GM12872 (cell line): Measurements from ENCODE around the gene ELMOD3.

Experiments
- CTCF ChIP-seq: IDR thresholded peaks from 3 replicates; pipeline ENCODE4 v1.5.1; 2011; ENCODE audit warnings: low read depth, mild to moderate bottlenecking, low read length, moderate library complexity; ENCODE audit not compliant: insufficient read depth

The ELMOD3 gene

DNA sequence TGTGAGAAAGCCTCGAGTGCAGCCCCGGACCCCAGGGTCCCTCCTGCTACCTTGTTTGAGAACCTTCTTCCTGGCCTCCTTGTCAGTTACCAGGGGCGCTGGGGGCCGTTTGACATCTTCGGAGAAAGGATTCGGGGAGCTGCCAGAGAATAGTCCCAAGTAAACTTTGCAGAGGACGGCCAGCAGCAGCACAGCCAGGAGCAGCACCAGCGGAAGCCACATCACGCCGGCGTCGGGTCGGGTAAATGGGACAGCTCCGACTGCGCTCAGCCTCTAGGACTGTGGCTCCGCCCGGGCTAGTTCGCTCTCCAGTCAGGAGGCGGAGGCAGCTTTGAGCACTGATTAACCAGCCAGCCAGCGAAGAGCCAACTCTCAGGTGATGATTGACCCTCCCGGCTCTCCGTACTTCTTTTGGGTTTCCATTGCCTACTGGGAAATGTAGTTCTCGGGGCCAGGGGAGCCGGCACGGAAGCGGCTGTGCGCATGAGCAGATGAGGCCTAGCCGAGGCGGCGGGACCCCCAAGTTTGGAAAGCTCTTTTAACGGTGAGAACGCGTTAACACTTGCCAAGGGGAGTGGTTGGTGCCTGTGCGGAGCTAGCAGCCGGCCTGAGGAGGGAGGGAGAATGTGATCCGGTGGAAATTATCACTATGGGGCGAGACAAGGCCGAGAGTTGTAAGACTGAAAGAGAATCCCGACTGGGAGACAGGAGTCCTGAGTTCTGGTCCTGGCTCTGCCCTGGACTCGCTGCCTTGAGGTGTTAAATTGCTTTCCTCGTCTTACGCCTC, at the start of gene ELMOD3, which contains the start of gene RETSAT:
ELMOD3 (plus strand) TSS at position 484 of the 787 bp plus-strand sequence. CDS start 2,430 bp downstream, outside the sequence.
RETSAT (minus strand) TSS at position 243 of the 787 bp plus-strand sequence; CDS start at position 222, 21 bp downstream.
- TF ChIP-seq CTCF = no peak

- no peak for TF ChIP-seq CTCF
These were observed 47.1 kb upstream of the ELMOD3 start for GRCh38 chr2:85307527-85307897.

DNA sequence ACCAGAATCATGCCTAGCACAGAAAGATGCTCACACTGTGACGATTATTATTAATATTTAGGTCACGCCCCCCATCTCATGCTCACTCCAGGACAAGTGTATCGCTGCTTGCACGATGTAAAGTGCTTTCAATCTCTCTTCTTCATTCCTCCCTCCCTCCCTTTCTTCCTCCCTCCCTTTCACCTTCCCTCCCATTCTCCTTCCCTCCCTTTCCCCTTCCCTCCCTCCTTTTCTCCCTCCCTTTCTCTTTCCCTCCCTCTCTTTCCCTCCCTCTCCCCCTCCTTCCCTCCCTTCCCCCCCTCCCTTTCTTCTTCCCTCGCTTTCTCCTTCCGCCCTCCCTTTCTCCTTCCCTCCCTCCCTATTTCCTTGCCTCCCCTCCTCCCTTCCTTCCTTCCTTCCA, 46.4 kb upstream of the ELMOD3 start:
- no peak for TF ChIP-seq CTCF

GRCh38 chr2:85308896-85309555, 45.5 kb upstream of the ELMOD3 start:
- no peak for TF ChIP-seq CTCF

DNA sequence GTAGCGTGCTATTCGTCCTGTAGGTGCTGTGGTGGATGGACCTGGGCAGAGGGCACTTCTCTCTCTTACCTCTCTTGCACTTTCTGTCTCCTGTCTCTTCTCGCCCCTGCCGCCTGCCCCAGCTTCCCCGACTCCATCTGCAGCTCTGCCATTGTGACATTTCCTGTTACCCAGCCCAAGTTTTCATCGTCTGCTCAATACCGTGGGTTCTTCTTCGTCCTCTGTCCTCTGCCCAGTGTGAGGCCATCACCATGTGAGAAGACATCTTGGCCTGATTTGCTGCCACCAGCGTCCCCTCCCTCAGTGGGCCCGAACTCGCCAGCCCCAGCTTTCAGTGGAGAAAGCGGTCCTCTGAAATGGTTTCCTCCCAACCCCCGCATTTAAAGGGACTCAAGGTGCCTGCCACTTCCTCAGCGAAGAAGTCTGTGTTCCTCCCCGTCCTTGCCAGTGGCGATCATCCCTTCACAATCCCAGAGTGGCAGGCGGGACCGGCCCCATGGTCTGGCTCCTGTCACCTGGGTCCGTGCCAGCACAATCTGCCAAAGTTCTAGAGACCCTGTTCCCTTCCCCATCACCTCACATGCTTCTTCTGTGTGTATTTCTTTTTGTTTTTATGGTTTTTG, 44.8 kb upstream of the ELMOD3 start:
- no peak for TF ChIP-seq CTCF

DNA sequence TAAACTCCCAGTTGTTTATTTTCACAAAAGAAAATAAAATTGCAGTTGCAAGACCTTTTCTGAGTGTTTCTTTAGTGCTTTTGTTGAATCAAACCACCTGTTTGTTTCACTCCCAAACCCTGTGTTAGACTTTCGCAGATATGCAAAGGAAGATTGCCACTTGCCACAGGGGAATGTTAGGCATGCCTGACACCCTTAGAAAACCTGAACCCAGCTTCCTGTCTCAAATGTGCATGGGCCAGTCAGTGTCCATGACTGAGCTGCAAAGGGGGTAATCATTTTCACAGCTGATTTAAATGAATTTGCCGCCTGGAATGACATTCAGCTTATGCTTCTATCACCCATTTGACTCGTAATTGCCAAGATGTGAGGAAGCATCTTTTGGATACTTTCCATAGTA, 44.2 kb upstream of the ELMOD3 start:
- TF ChIP-seq CTCF = no peak

GRCh38 chr2:85312404-85312803, 42.2 kb upstream of the ELMOD3 start:
- no peak for TF ChIP-seq CTCF
